HCT116 (cell line): ENCODE measurements around the gene ZC3H15. TPM values are rescaled to one million over a fixed set of nuclear protein-coding genes. Genes with fewer than 3 reads are reported as not detected.
A peak's percentile ranks its signal among the peaks of the same experiment; 100 is the strongest.

Source experiments
- ATAC-seq: fragments of 200-7000 bp; cut with Tn5 transposase; 2 replicates; pipeline ENCODE4 v1.9.1; 2020; ENCODE audit warnings: mild to moderate bottlenecking, moderate library complexity
- BruUV-seq: library from RNA; stranded (reverse); fragments of 400-500 nt; replicated peaks from 2 replicates; lab custom pipeline; 2021; lab: Mats Ljungman, UMichigan
- CTCF ChIA-PET: fragments of 300-600 bp; sonication (Branson Sonifier 250); formaldehyde crosslinking; loops from one replicate; lab custom pipeline; 2021; ENCODE audit warnings: antibody characterized with exemption; lab: Charles Lee
- POLR2A ChIA-PET: fragments of 300-600, 350-600 bp; sonication (Branson Sonifier 250); formaldehyde crosslinking; loops from one replicate; lab custom pipeline; 2021; ENCODE audit warnings: antibody characterized with exemption; lab: Charles Lee
- RAD21 ChIA-PET, 2 experiments: fragments of 300-600 bp; sonication (Branson Sonifier 250); formaldehyde crosslinking; loops; one replicate each; lab custom pipeline; 2023; ENCODE audit warnings: low total read pairs in 2 of 2; ENCODE audit not compliant: uncharacterized antibody in 2 of 2, unreplicated experiment in 2 of 2, low non-redundant PET in 1 of 2; lab: Charles Lee
- DNase-seq: peaks from one replicate; pipeline ENCODE4 v3.0.0-alpha.2; 2010; ENCODE audit warnings: low read depth, low spot score
- H2AFZ ChIP-seq: fragments of 200-600 bp; shearing (Covaris generic), sonication (generic); 2 replicates; pipeline ENCODE4 v1.6.1; 2017; ENCODE audit warnings: low read depth, mixed run types, mixed read lengths, antibody characterized with exemption, low read length; ENCODE audit not compliant: poor library complexity, severe bottlenecking
- H3K27ac ChIP-seq: 2 replicates; pipeline ENCODE4 v1.5.1; 2012; ENCODE audit warnings: low read depth, low read length
- H3K27me3 ChIP-seq: fragments of 200-600 bp; sonication (generic); 2 replicates; pipeline ENCODE4 v1.6.1; 2016; ENCODE audit warnings: mixed run types, low read length, mixed read lengths; ENCODE audit not compliant: insufficient read depth
- H3K36me3 ChIP-seq, 2 experiments: fragments of 200-500 bp in 1 of 2; fragments of 200-600 bp in 1 of 2; sonication (Bioruptor generic) in 1 of 2; sonication (generic) in 1 of 2; 2 replicates each; pipeline versions ENCODE4 v1.5.1 to v1.6.1; 2014 to 2016; ENCODE audit warnings: low read length in 2 of 2, inconsistent platforms in 1 of 2, mixed read lengths in 1 of 2, mixed run types in 1 of 2; ENCODE audit not compliant: insufficient read depth in 2 of 2, control insufficient read depth in 1 of 2
- H3K4me1 ChIP-seq, 2 experiments: fragments of 200-600 bp in 1 of 2; sonication (generic) in 1 of 2; 2 replicates each; pipeline versions ENCODE4 v1.5.1 to v1.6.1; 2012 to 2017; ENCODE audit warnings: low read length in 2 of 2, inconsistent platforms in 1 of 2, mild to moderate bottlenecking in 1 of 2, mixed read lengths in 1 of 2, mixed run types in 1 of 2, moderate library complexity in 1 of 2; ENCODE audit not compliant: insufficient read depth in 2 of 2, control insufficient read depth in 1 of 2
- H3K4me2 ChIP-seq: fragments of 200-600 bp; sonication (generic); 2 replicates; pipeline ENCODE4 v1.6.1; 2017; ENCODE audit warnings: mixed run types, low read length, mixed read lengths
- H3K4me3 ChIP-seq, 2 experiments: fragments of 200-600 bp in 1 of 2; sonication (generic) in 1 of 2; replicated peaks in 1 of 2; 2 replicates each; pipeline ENCODE4 v1.5.1; 2011 to 2016; ENCODE audit warnings: low read length in 2 of 2, control low read depth in 1 of 2, low read depth in 1 of 2, mild to moderate bottlenecking in 1 of 2, mixed read lengths in 1 of 2, mixed run types in 1 of 2
- H3K79me2 ChIP-seq: fragments of 200-600 bp; sonication (generic); 2 replicates; pipeline ENCODE4 v1.6.1; 2017; ENCODE audit warnings: mild to moderate bottlenecking, mixed run types, low read length, moderate library complexity, mixed read lengths; ENCODE audit not compliant: insufficient read depth
- H3K9ac ChIP-seq: fragments of 200-600 bp; sonication (generic); 2 replicates; pipeline ENCODE4 v1.6.1; 2016; ENCODE audit warnings: low read length, mixed read lengths
- H3K9me2 ChIP-seq: fragments of 200-600 bp; sonication (generic), shearing (Covaris generic); 2 replicates; pipeline ENCODE4 v1.6.1; 2017; ENCODE audit warnings: mixed run types, mild to moderate bottlenecking, moderate library complexity; ENCODE audit not compliant: insufficient read depth
- H3K9me3 ChIP-seq, 2 experiments: fragments of 200-500 bp in 1 of 2; fragments of 200-600 bp in 1 of 2; sonication (Bioruptor generic) in 1 of 2; sonication (generic) in 1 of 2; 2 replicates each; pipeline ENCODE4 v1.6.1; 2014 to 2017; ENCODE audit warnings: low read length in 2 of 2, mixed read lengths in 2 of 2, inconsistent platforms in 1 of 2, low read depth in 1 of 2, mild to moderate bottlenecking in 1 of 2, mixed run types in 1 of 2, moderate library complexity in 1 of 2; ENCODE audit not compliant: control insufficient read depth in 1 of 2, insufficient read depth in 1 of 2
- H4K20me1 ChIP-seq: fragments of 200-600 bp; sonication (generic), shearing (Covaris generic); 2 replicates; pipeline ENCODE4 v1.6.1; 2017; ENCODE audit warnings: mixed run types, mild to moderate bottlenecking, moderate library complexity; ENCODE audit not compliant: insufficient read depth
- CEBPB ChIP-seq: IDR thresholded peaks from 2 replicates; pipeline ENCODE4 v1.6.1; 2012; ENCODE audit warnings: low read depth
- POLR2A ChIP-seq: IDR thresholded peaks from 2 replicates; pipeline ENCODE4 v1.7.0; 2011; ENCODE audit warnings: borderline replicate concordance; ENCODE audit not compliant: insufficient read depth, insufficient read length; ENCODE audit errors: extremely low read depth
- SIN3A ChIP-seq: IDR thresholded peaks from 2 replicates; pipeline ENCODE4 v1.6.1; 2012; ENCODE audit warnings: low read depth
- SP1 ChIP-seq: IDR thresholded peaks from 2 replicates; pipeline ENCODE4 v1.6.1; 2012; ENCODE audit warnings: low read depth
- YY1 ChIP-seq: IDR thresholded peaks from 2 replicates; pipeline ENCODE4 v1.6.1; 2011; ENCODE audit warnings: low read length, low read depth, moderate library complexity, mild to moderate bottlenecking; ENCODE audit not compliant: insufficient replicate concordance; ENCODE audit errors: extremely low read depth
- ZFX ChIP-seq: fragments of 450-650 bp; IDR thresholded peaks from 2 replicates; pipeline ENCODE4 v1.6.1; 2017
- intact Hi-C: fragments of 100-400 bp; cut with micrococcal nuclease; formaldehyde crosslinking; loops from 2 replicates; pipeline ENCODE4 v1.10.0; 2022
- total RNA-seq: library from RNA; stranded (reverse); gene quantifications from one replicate; pipeline ENCODE4 v1.2.1, GENCODE V29; 2021; ENCODE audit not compliant: unreplicated experiment
- TF ChIP-seq, protein P1 (sequence below): IDR thresholded peaks from 2 replicates; pipeline ENCODE4 v1.6.1; 2012; ENCODE audit warnings: low read depth

ZC3H15 gene
- total RNA-seq, 1 experiment from 2014 or later, result 75.2 TPM

DNA sequence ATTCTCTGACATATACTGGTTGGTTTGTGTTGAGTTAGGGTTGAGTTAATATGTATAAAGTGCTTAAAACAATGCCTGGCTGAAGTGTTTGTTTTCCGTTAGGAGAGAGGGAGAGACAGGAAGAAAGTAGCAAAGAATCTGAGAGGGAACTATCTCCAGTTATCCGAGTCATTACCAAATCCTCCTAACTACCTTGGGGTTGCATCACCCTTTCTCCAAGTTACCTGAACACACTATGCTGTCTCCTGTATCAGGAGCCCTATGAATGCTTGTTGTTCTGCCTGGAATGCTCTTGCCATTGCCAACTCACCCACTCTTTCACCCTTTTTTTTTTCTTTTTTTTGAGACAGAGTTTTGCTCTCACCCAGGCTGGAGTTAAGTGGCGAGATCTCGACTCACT, 55.9 kb downstream of the ZC3H15 start:
- no peak for TF ChIP-seq ZFX
- no peak for TF ChIP-seq YY1
- TF ChIP-seq POLR2A, result no peak
- TF ChIP-seq SIN3A, result no peak
- TF ChIP-seq, protein P1, sequence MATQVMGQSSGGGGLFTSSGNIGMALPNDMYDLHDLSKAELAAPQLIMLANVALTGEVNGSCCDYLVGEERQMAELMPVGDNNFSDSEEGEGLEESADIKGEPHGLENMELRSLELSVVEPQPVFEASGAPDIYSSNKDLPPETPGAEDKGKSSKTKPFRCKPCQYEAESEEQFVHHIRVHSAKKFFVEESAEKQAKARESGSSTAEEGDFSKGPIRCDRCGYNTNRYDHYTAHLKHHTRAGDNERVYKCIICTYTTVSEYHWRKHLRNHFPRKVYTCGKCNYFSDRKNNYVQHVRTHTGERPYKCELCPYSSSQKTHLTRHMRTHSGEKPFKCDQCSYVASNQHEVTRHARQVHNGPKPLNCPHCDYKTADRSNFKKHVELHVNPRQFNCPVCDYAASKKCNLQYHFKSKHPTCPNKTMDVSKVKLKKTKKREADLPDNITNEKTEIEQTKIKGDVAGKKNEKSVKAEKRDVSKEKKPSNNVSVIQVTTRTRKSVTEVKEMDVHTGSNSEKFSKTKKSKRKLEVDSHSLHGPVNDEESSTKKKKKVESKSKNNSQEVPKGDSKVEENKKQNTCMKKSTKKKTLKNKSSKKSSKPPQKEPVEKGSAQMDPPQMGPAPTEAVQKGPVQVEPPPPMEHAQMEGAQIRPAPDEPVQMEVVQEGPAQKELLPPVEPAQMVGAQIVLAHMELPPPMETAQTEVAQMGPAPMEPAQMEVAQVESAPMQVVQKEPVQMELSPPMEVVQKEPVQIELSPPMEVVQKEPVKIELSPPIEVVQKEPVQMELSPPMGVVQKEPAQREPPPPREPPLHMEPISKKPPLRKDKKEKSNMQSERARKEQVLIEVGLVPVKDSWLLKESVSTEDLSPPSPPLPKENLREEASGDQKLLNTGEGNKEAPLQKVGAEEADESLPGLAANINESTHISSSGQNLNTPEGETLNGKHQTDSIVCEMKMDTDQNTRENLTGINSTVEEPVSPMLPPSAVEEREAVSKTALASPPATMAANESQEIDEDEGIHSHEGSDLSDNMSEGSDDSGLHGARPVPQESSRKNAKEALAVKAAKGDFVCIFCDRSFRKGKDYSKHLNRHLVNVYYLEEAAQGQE, result no peak
- TF ChIP-seq CEBPB, result 0 out of 2 replicates have a peak, but pooled peaks have one; percentile 22
- no peak for TF ChIP-seq SP1
- ChIA-PET CTCF (no interaction called here), RAD21 (no interaction called here), POLR2A (no interaction called here)
- no peak for DNase-seq
- Histone ChIP-seq H4K20me1 (no peaks in the 10 kb centered on the region), H3K4me3 (no peak overlapping the region), H3K79me2 (no peaks in the 10 kb centered on the region), H3K4me1 (peaks cover 23 to 39% of the 10 kb centered on the region in 2 experiments), H2AFZ (no peak overlapping the region), H3K27ac (no peak overlapping the region), H3K36me3 (no peaks in the 10 kb centered on the region), H3K4me2 (no peak overlapping the region), H3K9me3 (no peaks in the 10 kb centered on the region), H3K9ac (no peak overlapping the region), H3K27me3 (no peaks in the 10 kb centered on the region), H3K9me2 (no peaks in the 10 kb centered on the region)
- ATAC-seq, result no peak
- intact Hi-C loops, result no loop called here
- BruUV-seq, result no TSS peak
